K562 (cell line): ENCODE measurements around the gene GLMP. TPM values are rescaled to one million over a fixed set of nuclear protein-coding genes. Genes with fewer than 3 reads are reported as not detected.

ENCODE experiments used
- FOXK2 ChIP-seq, 2 experiments: fragments of 450-650 bp; IDR thresholded peaks in 1 of 2; conservative IDR thresholded peaks in 1 of 2; 2 replicates each; pipeline ENCODE4 v1.6.1; 2016; ENCODE audit warnings: low read depth in 2 of 2, mild to moderate bottlenecking in 1 of 2
- HDAC2 ChIP-seq: fragments of 450-650 bp; IDR thresholded peaks from 2 replicates; pipeline ENCODE4 v1.6.1; 2016; ENCODE audit warnings: mild to moderate bottlenecking
- KLF1 ChIP-seq: fragments of 450-650 bp; IDR thresholded peaks from 2 replicates; pipeline ENCODE4 v1.6.1; 2016; ENCODE audit warnings: missing genetic modification characterization, missing compliant biosample characterization
- LEF1 ChIP-seq: fragments of 450-650 bp; IDR thresholded peaks from 2 replicates; pipeline ENCODE4 v1.6.1; 2016; ENCODE audit warnings: mild to moderate bottlenecking
- MAFG ChIP-seq: fragments of 450-650 bp; conservative IDR thresholded peaks from 2 replicates; pipeline ENCODE4 v1.6.1; 2016; ENCODE audit warnings: missing genetic modification characterization, missing compliant biosample characterization
- MTA1 ChIP-seq: fragments of 450-650 bp; IDR thresholded peaks from 2 replicates; pipeline ENCODE4 v1.6.1; 2017; ENCODE audit warnings: borderline replicate concordance
- MTA3 ChIP-seq: fragments of 450-650 bp; formaldehyde crosslinking; IDR thresholded peaks from 2 replicates; pipeline ENCODE4 v1.6.1; 2017; ENCODE audit warnings: mild to moderate bottlenecking, borderline replicate concordance
- NRF1 ChIP-seq, 2 experiments: fragments of 450-650 bp; IDR thresholded peaks in 1 of 2; conservative IDR thresholded peaks in 1 of 2; 2 replicates each; pipeline ENCODE4 v1.6.1; 2014; ENCODE audit warnings: mild to moderate bottlenecking in 2 of 2
- PHF8 ChIP-seq: fragments of 200-600 bp; sonication (generic); IDR thresholded peaks from 2 replicates; pipeline ENCODE4 v1.6.1; 2012; ENCODE audit warnings: mixed run types, mild to moderate bottlenecking, inconsistent platforms, low read length, moderate library complexity, borderline replicate concordance
- TRIM28 ChIP-seq: fragments of 450-650 bp; IDR thresholded peaks from 2 replicates; pipeline ENCODE4 v1.6.1; 2017
- polyA plus RNA-seq, 8 experiments: library from polyadenylated mRNA; depleted of rRNA in 4 of 8; stranded (reverse) in 5 of 8; unstranded in 3 of 8; fragments of >200 nt; fragmentation: Nextera tagmentation in 2 of 8; fragmentation: Illumina TruSeq in 1 of 8; extraction: Ambion mirVana in 2 of 8; extraction: Trizol in 1 of 8; gene quantifications; 2 replicates each; pipeline versions ENCODE4 v1.2.1 to v1.2.3, GENCODE V29; 2011 to 2014; ENCODE audit warnings: inconsistent platforms in 1 of 8, missing spikeins in 1 of 8
- total RNA-seq, 7 experiments: library from RNA; depleted of rRNA in 6 of 7; stranded (reverse); fragments of >200 nt in 6 of 7; fragmentation: Illumina TruSeq in 2 of 7; extraction: Trizol in 2 of 7; gene quantifications; 2 replicates each; pipeline versions ENCODE4 v1.2.1 to v1.2.3, GENCODE V29; 2011 to 2021; ENCODE audit warnings: low replicate concordance in 1 of 7
- TF ChIP-seq, protein P1 (sequence below): IDR thresholded peaks from 2 replicates; pipeline ENCODE4 v1.6.1; 2011; ENCODE audit not compliant: insufficient read length; ENCODE audit errors: extremely low read depth
- TF ChIP-seq, protein P2 (sequence below): sonication (generic); formaldehyde crosslinking; IDR thresholded peaks from 2 replicates; pipeline ENCODE4 v1.8.0; 2022; ENCODE audit warnings: mild to moderate bottlenecking, missing genetic modification reagents
- TF ChIP-seq, protein P3 (sequence below), 2 experiments: fragments of 450-650 bp; conservative IDR thresholded peaks; 2 replicates each; pipeline ENCODE4 v1.6.1; 2017; ENCODE audit warnings: mild to moderate bottlenecking in 2 of 2, moderate library complexity in 2 of 2
- TF ChIP-seq, protein P4 (sequence below), 2 experiments: fragments of 450-650 bp; IDR thresholded peaks; 2 replicates each; pipeline ENCODE4 v1.6.1; 2016
- TF ChIP-seq, protein P5 (sequence below), 2 experiments: IDR thresholded peaks in 1 of 2; conservative IDR thresholded peaks in 1 of 2; 2 replicates each; pipeline ENCODE4 v1.6.1; 2016; ENCODE audit warnings: low read depth in 2 of 2, mild to moderate bottlenecking in 1 of 2, missing compliant biosample characterization in 1 of 2, missing genetic modification characterization in 1 of 2, moderate library complexity in 1 of 2

GLMP gene
- total and polyA plus RNA-seq, 9 of the 15 experiments (the other 6 are each of a cell fraction or from before 2014, with no cell fraction given): 8.3 to 28.2 (median 22.4) TPM

DNA sequence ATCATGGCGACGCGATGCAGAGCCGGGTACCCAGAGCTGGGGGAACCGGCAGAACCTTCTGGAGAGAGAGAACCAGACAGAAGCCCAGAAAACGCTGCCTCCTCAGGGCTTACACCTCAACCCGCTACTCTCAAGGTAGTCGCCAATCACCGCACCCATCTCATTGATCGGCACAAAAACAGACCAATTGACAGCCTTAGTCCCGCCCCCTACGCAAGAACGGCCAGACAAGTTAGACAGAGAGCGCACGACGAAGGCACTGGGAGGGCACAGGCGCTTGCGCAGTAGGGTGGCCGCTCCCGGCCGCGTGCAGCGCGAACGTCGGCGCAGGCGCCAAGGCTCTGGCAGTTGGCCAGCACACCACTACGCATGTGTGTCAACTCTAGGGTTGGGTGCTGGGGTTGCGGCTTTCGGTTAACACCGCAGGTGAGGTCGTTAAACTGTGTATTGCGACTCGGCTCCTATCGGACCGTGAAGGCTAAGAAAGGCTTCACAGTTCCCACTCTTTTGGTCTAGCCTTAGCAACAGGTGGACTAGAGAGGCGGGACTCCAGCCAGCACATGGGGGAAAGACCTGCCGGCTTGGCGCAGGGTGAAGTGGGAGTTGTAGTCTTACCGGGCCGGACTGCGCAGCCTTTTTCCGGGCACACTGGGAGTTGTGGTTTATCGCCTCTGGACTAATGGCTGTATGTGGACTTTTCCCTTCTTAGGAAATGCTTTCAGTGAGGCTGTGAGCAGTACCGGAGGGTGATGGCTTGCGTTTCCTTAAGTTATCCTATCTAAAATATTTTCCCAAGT lies 42.9 kb upstream of the GLMP start, which contains the start of the genes CCT3 and TSACC (continued):
- TF ChIP-seq NRF1 (conservative IDR thresholded peaks at IDR 0.05 in 1 of 2, IDR thresholded peaks at IDR 0.05 in 1 of 2) (peak; percentile 99), KLF1 (tag) (no peak), HDAC2 (no peak; the same call in 1 of the 2 replicates), TRIM28 (peak; percentile 56; the same call in 1 of the 2 replicates), LEF1 (no peak), FOXK2 (conservative IDR thresholded peaks at IDR 0.05 in 1 of 2, IDR thresholded peaks at IDR 0.05 in 1 of 2; ENCODE audit: low read depth in 2 of 2) (peak; percentile 4 to 21; a peak in 2 of 4 replicates), MTA1 (no peak; the same call in 1 of the 2 replicates), MAFG (no peak), PHF8 (no peak; the same call in 1 of the 2 replicates), MTA3 (0 out of 2 replicates have a peak, but pooled peaks have one; percentile 65)
- TF ChIP-seq, protein P1, sequence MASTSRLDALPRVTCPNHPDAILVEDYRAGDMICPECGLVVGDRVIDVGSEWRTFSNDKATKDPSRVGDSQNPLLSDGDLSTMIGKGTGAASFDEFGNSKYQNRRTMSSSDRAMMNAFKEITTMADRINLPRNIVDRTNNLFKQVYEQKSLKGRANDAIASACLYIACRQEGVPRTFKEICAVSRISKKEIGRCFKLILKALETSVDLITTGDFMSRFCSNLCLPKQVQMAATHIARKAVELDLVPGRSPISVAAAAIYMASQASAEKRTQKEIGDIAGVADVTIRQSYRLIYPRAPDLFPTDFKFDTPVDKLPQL: no peak
- TF ChIP-seq, protein P2, sequence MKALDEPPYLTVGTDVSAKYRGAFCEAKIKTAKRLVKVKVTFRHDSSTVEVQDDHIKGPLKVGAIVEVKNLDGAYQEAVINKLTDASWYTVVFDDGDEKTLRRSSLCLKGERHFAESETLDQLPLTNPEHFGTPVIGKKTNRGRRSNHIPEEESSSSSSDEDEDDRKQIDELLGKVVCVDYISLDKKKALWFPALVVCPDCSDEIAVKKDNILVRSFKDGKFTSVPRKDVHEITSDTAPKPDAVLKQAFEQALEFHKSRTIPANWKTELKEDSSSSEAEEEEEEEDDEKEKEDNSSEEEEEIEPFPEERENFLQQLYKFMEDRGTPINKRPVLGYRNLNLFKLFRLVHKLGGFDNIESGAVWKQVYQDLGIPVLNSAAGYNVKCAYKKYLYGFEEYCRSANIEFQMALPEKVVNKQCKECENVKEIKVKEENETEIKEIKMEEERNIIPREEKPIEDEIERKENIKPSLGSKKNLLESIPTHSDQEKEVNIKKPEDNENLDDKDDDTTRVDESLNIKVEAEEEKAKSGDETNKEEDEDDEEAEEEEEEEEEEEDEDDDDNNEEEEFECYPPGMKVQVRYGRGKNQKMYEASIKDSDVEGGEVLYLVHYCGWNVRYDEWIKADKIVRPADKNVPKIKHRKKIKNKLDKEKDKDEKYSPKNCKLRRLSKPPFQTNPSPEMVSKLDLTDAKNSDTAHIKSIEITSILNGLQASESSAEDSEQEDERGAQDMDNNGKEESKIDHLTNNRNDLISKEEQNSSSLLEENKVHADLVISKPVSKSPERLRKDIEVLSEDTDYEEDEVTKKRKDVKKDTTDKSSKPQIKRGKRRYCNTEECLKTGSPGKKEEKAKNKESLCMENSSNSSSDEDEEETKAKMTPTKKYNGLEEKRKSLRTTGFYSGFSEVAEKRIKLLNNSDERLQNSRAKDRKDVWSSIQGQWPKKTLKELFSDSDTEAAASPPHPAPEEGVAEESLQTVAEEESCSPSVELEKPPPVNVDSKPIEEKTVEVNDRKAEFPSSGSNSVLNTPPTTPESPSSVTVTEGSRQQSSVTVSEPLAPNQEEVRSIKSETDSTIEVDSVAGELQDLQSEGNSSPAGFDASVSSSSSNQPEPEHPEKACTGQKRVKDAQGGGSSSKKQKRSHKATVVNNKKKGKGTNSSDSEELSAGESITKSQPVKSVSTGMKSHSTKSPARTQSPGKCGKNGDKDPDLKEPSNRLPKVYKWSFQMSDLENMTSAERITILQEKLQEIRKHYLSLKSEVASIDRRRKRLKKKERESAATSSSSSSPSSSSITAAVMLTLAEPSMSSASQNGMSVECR: peak; percentile 91
- TF ChIP-seq, protein P3, sequence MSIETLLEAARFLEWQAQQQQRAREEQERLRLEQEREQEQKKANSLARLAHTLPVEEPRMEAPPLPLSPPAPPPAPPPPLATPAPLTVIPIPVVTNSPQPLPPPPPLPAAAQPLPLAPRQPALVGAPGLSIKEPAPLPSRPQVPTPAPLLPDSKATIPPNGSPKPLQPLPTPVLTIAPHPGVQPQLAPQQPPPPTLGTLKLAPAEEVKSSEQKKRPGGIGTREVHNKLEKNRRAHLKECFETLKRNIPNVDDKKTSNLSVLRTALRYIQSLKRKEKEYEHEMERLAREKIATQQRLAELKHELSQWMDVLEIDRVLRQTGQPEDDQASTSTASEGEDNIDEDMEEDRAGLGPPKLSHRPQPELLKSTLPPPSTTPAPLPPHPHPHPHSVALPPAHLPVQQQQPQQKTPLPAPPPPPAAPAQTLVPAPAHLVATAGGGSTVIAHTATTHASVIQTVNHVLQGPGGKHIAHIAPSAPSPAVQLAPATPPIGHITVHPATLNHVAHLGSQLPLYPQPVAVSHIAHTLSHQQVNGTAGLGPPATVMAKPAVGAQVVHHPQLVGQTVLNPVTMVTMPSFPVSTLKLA (conservative IDR thresholded peaks at IDR 0.05): peak; percentile 98 to 99
- TF ChIP-seq, protein P4, sequence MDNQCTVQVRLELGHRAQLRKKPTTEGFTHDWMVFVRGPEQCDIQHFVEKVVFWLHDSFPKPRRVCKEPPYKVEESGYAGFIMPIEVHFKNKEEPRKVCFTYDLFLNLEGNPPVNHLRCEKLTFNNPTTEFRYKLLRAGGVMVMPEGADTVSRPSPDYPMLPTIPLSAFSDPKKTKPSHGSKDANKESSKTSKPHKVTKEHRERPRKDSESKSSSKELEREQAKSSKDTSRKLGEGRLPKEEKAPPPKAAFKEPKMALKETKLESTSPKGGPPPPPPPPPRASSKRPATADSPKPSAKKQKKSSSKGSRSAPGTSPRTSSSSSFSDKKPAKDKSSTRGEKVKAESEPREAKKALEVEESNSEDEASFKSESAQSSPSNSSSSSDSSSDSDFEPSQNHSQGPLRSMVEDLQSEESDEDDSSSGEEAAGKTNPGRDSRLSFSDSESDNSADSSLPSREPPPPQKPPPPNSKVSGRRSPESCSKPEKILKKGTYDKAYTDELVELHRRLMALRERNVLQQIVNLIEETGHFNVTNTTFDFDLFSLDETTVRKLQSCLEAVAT (IDR thresholded peaks at IDR 0.05): peak in 1 of 2 experiments; percentile 62; a peak in 2 of 4 replicates
- TF ChIP-seq, protein P5, sequence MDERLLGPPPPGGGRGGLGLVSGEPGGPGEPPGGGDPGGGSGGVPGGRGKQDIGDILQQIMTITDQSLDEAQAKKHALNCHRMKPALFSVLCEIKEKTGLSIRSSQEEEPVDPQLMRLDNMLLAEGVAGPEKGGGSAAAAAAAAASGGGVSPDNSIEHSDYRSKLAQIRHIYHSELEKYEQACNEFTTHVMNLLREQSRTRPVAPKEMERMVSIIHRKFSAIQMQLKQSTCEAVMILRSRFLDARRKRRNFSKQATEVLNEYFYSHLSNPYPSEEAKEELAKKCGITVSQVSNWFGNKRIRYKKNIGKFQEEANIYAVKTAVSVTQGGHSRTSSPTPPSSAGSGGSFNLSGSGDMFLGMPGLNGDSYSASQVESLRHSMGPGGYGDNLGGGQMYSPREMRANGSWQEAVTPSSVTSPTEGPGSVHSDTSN (CRISPR knock-in tag; IDR thresholded peaks at IDR 0.05; ENCODE audit: low read depth): peak; percentile 95
- TF ChIP-seq, protein P5 (tag; conservative IDR thresholded peaks at IDR 0.05; ENCODE audit: low read depth): peak; percentile 99
